CD14-positive monocyte (primary cell): ENCODE measurements around the gene TXNL1. TPM values are rescaled to one million over a fixed set of nuclear protein-coding genes. Genes with fewer than 3 reads are reported as not detected.

Experiments
- DNase-seq, 3 donors: peaks; one replicate each; pipeline ENCODE4 v3.0.0-alpha.2; 2011 to 2022
- H2AFZ ChIP-seq: 2 replicates; pipeline ENCODE4 v1.6.0; 2012; ENCODE audit warnings: mild to moderate bottlenecking, low read depth, low read length, inconsistent platforms; ENCODE audit not compliant: insufficient read depth, poor library complexity, severe bottlenecking
- H3K27ac ChIP-seq, 2 donors: 1 replicate in 1 of 2; 2 replicates in 1 of 2; pipeline ENCODE4 v1.5.1; 2012 to 2013; ENCODE audit warnings: low read length in 2 of 2, control low read depth in 1 of 2, inconsistent platforms in 1 of 2, low read depth in 1 of 2, mild to moderate bottlenecking in 1 of 2
- H3K27me3 ChIP-seq, 2 donors: one replicate each; pipeline versions ENCODE4 v1.6.0 to v1.6.1; 2011 to 2013; ENCODE audit warnings: low read length in 2 of 2; ENCODE audit not compliant: control insufficient read depth in 2 of 2, insufficient read depth in 2 of 2
- H3K36me3 ChIP-seq, 2 donors: replicated peaks in 1 of 2; 1 replicate in 1 of 2; 2 replicates in 1 of 2; pipeline versions ENCODE4 v1.5.1 to v1.6.1; 2012 to 2013; ENCODE audit warnings: low read length in 2 of 2, control low read depth in 1 of 2, inconsistent platforms in 1 of 2, mild to moderate bottlenecking in 1 of 2; ENCODE audit not compliant: insufficient read depth in 2 of 2, control insufficient read depth in 1 of 2
- H3K4me1 ChIP-seq, 2 donors: 1 replicate in 1 of 2; 2 replicates in 1 of 2; pipeline versions ENCODE4 v1.5.1 to v1.6.1; 2012 to 2013; ENCODE audit warnings: low read length in 2 of 2, control low read depth in 1 of 2, inconsistent platforms in 1 of 2, mild to moderate bottlenecking in 1 of 2, moderate library complexity in 1 of 2; ENCODE audit not compliant: insufficient read depth in 2 of 2, control insufficient read depth in 1 of 2
- H3K4me2 ChIP-seq: replicated peaks from 2 replicates; pipeline ENCODE3; 2012; ENCODE audit warnings: low read length, moderate library complexity, mild to moderate bottlenecking; ENCODE audit not compliant: poor library complexity, severe bottlenecking; ENCODE audit errors: extremely low read depth
- H3K4me3 ChIP-seq, 3 experiments: fragments of 200-600 bp in 1 of 3; sonication (generic) in 1 of 3; replicated peaks in 1 of 3; 1 replicate in 2 of 3; 2 replicates in 1 of 3; pipeline ENCODE4 v1.5.1; 2011 to 2013; ENCODE audit warnings: low read length in 3 of 3, mild to moderate bottlenecking in 3 of 3, control low read depth in 2 of 3, low read depth in 2 of 3, inconsistent platforms in 1 of 3, moderate library complexity in 1 of 3
- H3K79me2 ChIP-seq: 2 replicates; pipeline ENCODE4 v1.6.0; 2012; ENCODE audit warnings: mild to moderate bottlenecking, control low read depth, inconsistent platforms, low read length, moderate library complexity; ENCODE audit not compliant: insufficient read depth
- H3K9ac ChIP-seq: 2 replicates; pipeline ENCODE4 v1.6.0; 2017; ENCODE audit warnings: low read length, mild to moderate bottlenecking; ENCODE audit not compliant: insufficient read depth, poor library complexity, severe bottlenecking
- H3K9me3 ChIP-seq, 2 donors: replicated peaks in 1 of 2; 1 replicate in 1 of 2; 2 replicates in 1 of 2; pipeline versions ENCODE4 v1.5.1 to v1.6.1; 2012 to 2013; ENCODE audit warnings: low read length in 2 of 2, control low read depth in 1 of 2; ENCODE audit not compliant: control insufficient read depth in 1 of 2, insufficient read depth in 1 of 2
- H4K20me1 ChIP-seq: 2 replicates; pipeline ENCODE4 v1.6.0; 2012; ENCODE audit warnings: mild to moderate bottlenecking, low read length, control low read depth, moderate library complexity; ENCODE audit not compliant: insufficient read depth
- H3K27ac Mint-ChIP-seq, 7 donors: one replicate each; pipeline ENCODE4 v1.8.0; 2020; ENCODE audit warnings: mild to moderate bottlenecking in 7 of 7, mixed read lengths in 7 of 7, moderate library complexity in 6 of 7, inconsistent platforms in 2 of 7
- H3K27me3 Mint-ChIP-seq, 3 donors: one replicate each; pipeline ENCODE4 v1.8.0; 2021 to 2022; ENCODE audit warnings: low read depth in 3 of 3, mild to moderate bottlenecking in 3 of 3, mixed read lengths in 3 of 3, moderate library complexity in 3 of 3, inconsistent platforms in 1 of 3
- H3K36me3 Mint-ChIP-seq, 2 donors: one replicate each; pipeline ENCODE4 v1.8.0; 2020; ENCODE audit warnings: mixed read lengths in 2 of 2, inconsistent platforms in 1 of 2, mild to moderate bottlenecking in 1 of 2
- H3K4me1 Mint-ChIP-seq: one replicate; pipeline ENCODE4 v1.8.0; 2020; ENCODE audit warnings: mild to moderate bottlenecking, mixed read lengths
- H3K4me3 Mint-ChIP-seq, 2 donors: one replicate each; pipeline ENCODE4 v1.8.0; 2020; ENCODE audit warnings: mild to moderate bottlenecking in 2 of 2, mixed read lengths in 2 of 2, moderate library complexity in 1 of 2
- H3K9me3 Mint-ChIP-seq, 7 donors: one replicate each; pipeline ENCODE4 v1.8.0; 2020 to 2022; ENCODE audit warnings: mixed read lengths in 7 of 7, mild to moderate bottlenecking in 6 of 7, moderate library complexity in 6 of 7, inconsistent platforms in 2 of 7
- WGBS: methylation state at CpG from one replicate; pipeline ENCODE4 v1.1.5; 2013; ENCODE audit warnings: missing lambda C conversion rate; ENCODE audit not compliant: insufficient coverage; 5-methylcytosine and 5-hydroxymethylcytosine counted together
- intact Hi-C, 2 donors: fragments of 100-400 bp; cut with micrococcal nuclease; formaldehyde crosslinking; loops; one replicate each; pipeline versions ENCODE4 v1.15.0 to v1.15.1; 2023
- polyA plus RNA-seq, 3 donors: library from polyadenylated mRNA; depleted of rRNA in 1 of 3; unstranded in 2 of 3; stranded (reverse) in 1 of 3; fragments of 300-500 nt in 2 of 3; fragments of >200 nt in 1 of 3; fragmentation: Illumina TruSeq in 2 of 3; gene quantifications; 1 replicate in 2 of 3; 2 replicates in 1 of 3; pipeline ENCODE4 v1.2.3, GENCODE V29; 2012 to 2021
- TF ChIP-seq, protein P1 (sequence below): fragments of 200-600 bp; IDR thresholded peaks from one replicate; pipeline ENCODE4 v1.8.0; 2022; ENCODE audit warnings: antibody characterized with exemption, mild to moderate bottlenecking

TXNL1 gene
- polyA plus RNA-seq, 3 donors: 22.3 to 80.4 (median 77.8) TPM

DNA sequence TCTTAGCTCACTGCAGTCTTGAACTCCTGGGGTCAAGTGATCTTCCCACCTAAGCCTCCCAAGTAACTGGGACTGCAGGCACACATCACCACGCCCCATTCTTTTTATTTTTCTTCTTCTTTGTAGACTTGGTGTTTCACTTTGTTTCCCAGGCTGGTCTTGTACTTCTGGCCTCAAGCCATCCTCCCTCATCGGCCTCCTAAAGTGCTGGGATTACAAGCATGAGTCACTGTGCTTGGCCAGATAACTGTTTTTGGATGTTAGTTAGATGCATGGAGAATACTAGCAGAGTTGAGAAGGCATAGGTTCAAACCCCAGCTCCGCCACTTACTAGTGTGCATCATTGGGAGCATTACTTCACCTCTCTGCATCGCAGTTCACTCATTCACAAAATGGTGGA, 88.3 kb downstream of the TXNL1 start:
- Histone ChIP-seq H3K36me3 (no peaks in the 10 kb centered on the region), H3K9ac (no peak overlapping the region), H3K4me3 (no peak overlapping the region), H3K79me2 (no peaks in the 10 kb centered on the region), H3K9me3 (no peaks in the 10 kb centered on the region), H3K4me2 (no peak overlapping the region), H2AFZ (no peak overlapping the region), H3K27me3 (no peaks in the 10 kb centered on the region), H3K27ac (no peak overlapping the region), H3K4me1 (peaks cover 5 to 9% of the 10 kb centered on the region in 2 donors), H4K20me1 (no peaks in the 10 kb centered on the region)
- Mint-ChIP-seq H3K36me3 (no peaks in the 10 kb centered on the region), H3K27ac (no peak overlapping the region), H3K9me3 (peaks cover 2 to 13% (median 5%) of the 10 kb centered on the region in 7 donors), H3K4me1 (peaks cover 9% of the 10 kb centered on the region), H3K27me3 (peaks cover 0 to 1% (median 0%) of the 10 kb centered on the region in 3 donors), H3K4me3 (no peak overlapping the region)
- no peak for DNase-seq
- TF ChIP-seq, protein P1, sequence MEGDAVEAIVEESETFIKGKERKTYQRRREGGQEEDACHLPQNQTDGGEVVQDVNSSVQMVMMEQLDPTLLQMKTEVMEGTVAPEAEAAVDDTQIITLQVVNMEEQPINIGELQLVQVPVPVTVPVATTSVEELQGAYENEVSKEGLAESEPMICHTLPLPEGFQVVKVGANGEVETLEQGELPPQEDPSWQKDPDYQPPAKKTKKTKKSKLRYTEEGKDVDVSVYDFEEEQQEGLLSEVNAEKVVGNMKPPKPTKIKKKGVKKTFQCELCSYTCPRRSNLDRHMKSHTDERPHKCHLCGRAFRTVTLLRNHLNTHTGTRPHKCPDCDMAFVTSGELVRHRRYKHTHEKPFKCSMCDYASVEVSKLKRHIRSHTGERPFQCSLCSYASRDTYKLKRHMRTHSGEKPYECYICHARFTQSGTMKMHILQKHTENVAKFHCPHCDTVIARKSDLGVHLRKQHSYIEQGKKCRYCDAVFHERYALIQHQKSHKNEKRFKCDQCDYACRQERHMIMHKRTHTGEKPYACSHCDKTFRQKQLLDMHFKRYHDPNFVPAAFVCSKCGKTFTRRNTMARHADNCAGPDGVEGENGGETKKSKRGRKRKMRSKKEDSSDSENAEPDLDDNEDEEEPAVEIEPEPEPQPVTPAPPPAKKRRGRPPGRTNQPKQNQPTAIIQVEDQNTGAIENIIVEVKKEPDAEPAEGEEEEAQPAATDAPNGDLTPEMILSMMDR: no peak
- WGBS: 94% methylated on average over 2 of the region's 4 CpGs
- intact Hi-C loops: no loop called here

Other genes starting within 250 kb of the TXNL1 start
- 10 to 100 TPM in 1 of 3 donors, 1 to 10 TPM in 2; 9.1 to 23.6 (median 9.5) TPM for gene WDR7, start 12.8 kb upstream of the TXNL1 start, polyA plus RNA-seq